C4-2B (cell line): Measurements from ENCODE around the gene SSBP4.

Experiments
- CTCF ChIP-seq: fragments of 450-650 bp; conservative IDR thresholded peaks from 2 replicates; pipeline ENCODE4 v1.5.1; 2017; ENCODE audit warnings: mild to moderate bottlenecking
- ZFX ChIP-seq: fragments of 450-650 bp; IDR thresholded peaks from 2 replicates; pipeline ENCODE4 v1.6.1; 2017

- TF ChIP-seq CTCF (no peak), ZFX (no peak)
These were observed 33.9 kb upstream of the SSBP4 start for GRCh38 chr19:18385359-18385674.
